Right atrium auricular region (tissue), 2 donors: ENCODE measurements around the gene SERGEF. TPM values are rescaled to one million over a fixed set of nuclear protein-coding genes. Genes with fewer than 3 reads are reported as not detected.

Experiments
- DNase-seq: peaks from one replicate; pipeline ENCODE4 v3.0.0-alpha.2; 2019; ENCODE audit warnings: low spot score
- H3K27ac ChIP-seq, 2 donors: fragments of 200-600 bp; sonication (generic); 1 replicate in 1 of 2; 2 replicates in 1 of 2; pipeline ENCODE4 v1.5.1; 2016 to 2019
- H3K27me3 ChIP-seq, 2 donors: fragments of 200-600 bp; sonication (generic); one replicate each; pipeline versions ENCODE4 v1.5.1 to v1.6.0; 2017 to 2019
- H3K36me3 ChIP-seq: fragments of 200-600 bp; sonication (generic); one replicate; pipeline ENCODE4 v1.5.1; 2016
- H3K4me1 ChIP-seq, 2 donors: fragments of 200-600 bp; sonication (generic); one replicate each; pipeline versions ENCODE4 v1.5.1 to v1.6.0; 2017 to 2019
- H3K4me3 ChIP-seq, 2 donors: fragments of 200-600 bp; sonication (generic); 1 replicate in 1 of 2; 2 replicates in 1 of 2; pipeline ENCODE4 v1.5.1; 2017 to 2019; ENCODE audit warnings: mild to moderate bottlenecking in 1 of 2, moderate library complexity in 1 of 2
- H3K9me3 ChIP-seq, 2 donors: fragments of 200-600 bp; sonication (generic); one replicate each; pipeline ENCODE4 v1.5.1; 2019
- total RNA-seq, 2 donors: library from RNA; depleted of rRNA; stranded (reverse); fragments of >200 nt; gene quantifications; one replicate each; pipeline ENCODE4 v1.1.0, GENCODE V29; 2016
- TF ChIP-seq, protein P1 (sequence below), 2 donors: fragments of 200-600 bp; sonication (generic); IDR thresholded peaks; one replicate each; pipeline ENCODE4 v1.5.1; 2019; ENCODE audit warnings: antibody characterized with exemption in 2 of 2

Gene SERGEF
- total RNA-seq, 2 donors from 2014 or later: 18.1 to 27.6 TPM

DNA sequence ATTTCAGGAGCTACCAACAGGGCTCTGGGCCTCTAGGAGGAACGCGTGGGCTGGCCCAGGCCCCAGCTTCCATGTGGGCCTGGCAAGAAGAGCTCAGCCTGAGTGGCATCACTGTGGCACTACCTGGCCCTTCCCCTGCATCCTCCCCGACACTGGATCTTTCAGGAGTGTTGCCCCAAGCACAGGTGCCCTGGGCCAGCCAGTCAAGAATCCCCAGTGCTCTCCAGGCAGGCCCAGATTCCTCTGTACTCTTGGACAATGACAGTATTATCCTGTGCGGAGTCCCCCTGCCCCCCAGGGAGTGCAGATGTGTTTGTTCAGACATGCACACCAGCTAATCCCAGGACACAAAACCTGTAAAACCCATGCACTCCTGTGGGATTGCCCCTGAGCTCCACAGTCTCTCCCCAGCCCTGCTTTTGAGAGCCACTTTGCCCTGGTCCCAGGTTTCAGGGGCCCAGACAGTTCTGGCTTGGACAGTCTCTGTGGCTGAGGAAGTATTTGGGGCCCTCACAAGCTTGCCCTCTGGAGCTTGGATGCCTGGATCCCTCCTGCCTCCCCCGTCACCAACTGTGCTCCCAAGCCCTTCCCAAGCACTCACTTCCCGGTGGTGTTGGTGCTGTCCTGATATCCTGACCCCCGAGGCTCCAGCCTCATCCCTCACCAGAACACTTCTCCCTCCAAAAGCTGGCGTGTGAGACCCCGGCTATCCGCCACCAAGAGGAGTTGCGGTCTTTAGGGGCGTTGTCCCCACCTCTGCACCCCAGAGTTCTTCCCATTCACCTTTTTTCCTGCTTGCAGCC, 238.4 kb downstream of the SERGEF start:
- no peaks in the 10 kb centered on the region for H3K27me3 ChIP-seq
- no peak for DNase-seq
- H3K27ac ChIP-seq: no peak overlapping the region
- H3K9me3 ChIP-seq: no peaks in the 10 kb centered on the region
- TF ChIP-seq, protein P1, sequence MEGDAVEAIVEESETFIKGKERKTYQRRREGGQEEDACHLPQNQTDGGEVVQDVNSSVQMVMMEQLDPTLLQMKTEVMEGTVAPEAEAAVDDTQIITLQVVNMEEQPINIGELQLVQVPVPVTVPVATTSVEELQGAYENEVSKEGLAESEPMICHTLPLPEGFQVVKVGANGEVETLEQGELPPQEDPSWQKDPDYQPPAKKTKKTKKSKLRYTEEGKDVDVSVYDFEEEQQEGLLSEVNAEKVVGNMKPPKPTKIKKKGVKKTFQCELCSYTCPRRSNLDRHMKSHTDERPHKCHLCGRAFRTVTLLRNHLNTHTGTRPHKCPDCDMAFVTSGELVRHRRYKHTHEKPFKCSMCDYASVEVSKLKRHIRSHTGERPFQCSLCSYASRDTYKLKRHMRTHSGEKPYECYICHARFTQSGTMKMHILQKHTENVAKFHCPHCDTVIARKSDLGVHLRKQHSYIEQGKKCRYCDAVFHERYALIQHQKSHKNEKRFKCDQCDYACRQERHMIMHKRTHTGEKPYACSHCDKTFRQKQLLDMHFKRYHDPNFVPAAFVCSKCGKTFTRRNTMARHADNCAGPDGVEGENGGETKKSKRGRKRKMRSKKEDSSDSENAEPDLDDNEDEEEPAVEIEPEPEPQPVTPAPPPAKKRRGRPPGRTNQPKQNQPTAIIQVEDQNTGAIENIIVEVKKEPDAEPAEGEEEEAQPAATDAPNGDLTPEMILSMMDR (IDR thresholded peaks at IDR 0.05): no peak
- peaks cover 0 to 6% of the 10 kb centered on the region in 2 donors for H3K4me1 ChIP-seq
- no peak overlapping the region for H3K4me3 ChIP-seq
- H3K36me3 ChIP-seq: no peaks in the 10 kb centered on the region

DNA sequence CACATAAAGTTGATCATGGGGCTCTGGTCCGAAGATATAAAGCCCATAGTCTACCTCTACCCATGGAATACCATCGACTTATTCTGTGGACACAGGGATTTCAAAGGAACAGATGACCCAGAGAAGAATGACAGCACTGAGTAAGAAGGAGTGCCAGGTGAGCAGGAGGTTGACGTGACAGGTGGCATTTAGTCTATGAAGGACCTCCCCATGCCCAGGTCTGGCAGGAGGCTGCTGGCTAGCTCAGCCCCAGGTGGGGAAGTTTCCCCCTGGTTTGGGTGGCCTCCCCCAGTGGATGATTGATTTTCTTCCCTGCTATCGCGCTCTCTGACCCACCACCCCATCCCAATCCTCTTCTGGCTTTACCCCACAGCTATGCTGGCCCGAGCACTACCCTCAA, 239.2 kb downstream of the SERGEF start:
- no peak for DNase-seq
- Histone ChIP-seq H3K4me3 (no peak overlapping the region), H3K9me3 (no peaks in the 10 kb centered on the region), H3K4me1 (peaks cover 0 to 6% of the 10 kb centered on the region in 2 donors), H3K27me3 (no peaks in the 10 kb centered on the region), H3K27ac (no peak overlapping the region), H3K36me3 (no peaks in the 10 kb centered on the region)
- TF ChIP-seq, protein P1 (IDR thresholded peaks at IDR 0.05): no peak

DNA sequence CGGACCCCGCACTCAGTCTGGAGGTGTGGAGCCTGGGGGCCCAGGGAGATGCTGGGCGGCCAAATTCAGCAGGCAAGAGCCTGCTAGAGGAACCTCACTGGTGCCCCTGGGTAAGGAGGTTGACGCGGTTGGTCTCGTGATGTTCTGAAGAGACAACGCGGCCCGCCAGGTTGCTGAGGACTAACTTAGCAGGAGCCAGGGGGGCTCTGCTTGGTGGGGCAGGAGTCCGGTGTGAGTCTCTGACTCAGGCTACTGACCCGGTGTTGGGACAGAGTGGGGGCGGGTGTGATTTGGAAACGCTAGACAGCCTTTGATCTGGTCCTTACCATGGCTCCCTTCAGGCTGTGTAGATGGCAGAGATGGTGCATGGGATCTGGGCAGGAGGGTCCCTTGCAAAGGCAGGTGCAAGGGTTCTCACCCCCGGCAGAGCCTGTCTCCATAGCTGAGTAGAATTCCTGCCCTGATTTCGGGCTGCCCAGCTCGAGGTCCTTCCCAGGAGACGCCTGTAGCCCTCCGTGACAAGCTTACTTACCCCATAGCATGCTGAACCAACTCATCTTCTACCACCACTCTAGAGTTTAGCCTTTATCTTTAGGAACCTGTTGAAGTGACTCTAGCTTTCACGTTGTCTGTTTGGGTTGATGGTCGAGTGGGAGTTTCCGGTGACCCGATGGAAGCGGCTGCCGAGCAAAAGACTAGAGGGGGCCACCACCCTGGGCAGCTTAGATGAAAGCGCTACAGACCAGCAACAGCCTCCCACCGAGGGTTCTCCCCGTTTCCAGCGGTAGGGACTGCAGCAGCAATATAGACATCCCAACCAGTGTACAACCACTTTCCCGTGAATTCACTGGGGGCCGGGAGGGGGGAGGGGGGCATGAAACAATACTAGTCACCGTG, 239.9 kb downstream of the SERGEF start:
- Histone ChIP-seq H3K36me3 (no peaks in the 10 kb centered on the region), H3K4me3 (no peak overlapping the region), H3K4me1 (peaks cover 0 to 6% of the 10 kb centered on the region in 2 donors), H3K9me3 (no peaks in the 10 kb centered on the region), H3K27me3 (no peaks in the 10 kb centered on the region), H3K27ac (no peak overlapping the region)
- TF ChIP-seq, protein P1 (IDR thresholded peaks at IDR 0.05): no peak
- DNase-seq: no peak

DNA sequence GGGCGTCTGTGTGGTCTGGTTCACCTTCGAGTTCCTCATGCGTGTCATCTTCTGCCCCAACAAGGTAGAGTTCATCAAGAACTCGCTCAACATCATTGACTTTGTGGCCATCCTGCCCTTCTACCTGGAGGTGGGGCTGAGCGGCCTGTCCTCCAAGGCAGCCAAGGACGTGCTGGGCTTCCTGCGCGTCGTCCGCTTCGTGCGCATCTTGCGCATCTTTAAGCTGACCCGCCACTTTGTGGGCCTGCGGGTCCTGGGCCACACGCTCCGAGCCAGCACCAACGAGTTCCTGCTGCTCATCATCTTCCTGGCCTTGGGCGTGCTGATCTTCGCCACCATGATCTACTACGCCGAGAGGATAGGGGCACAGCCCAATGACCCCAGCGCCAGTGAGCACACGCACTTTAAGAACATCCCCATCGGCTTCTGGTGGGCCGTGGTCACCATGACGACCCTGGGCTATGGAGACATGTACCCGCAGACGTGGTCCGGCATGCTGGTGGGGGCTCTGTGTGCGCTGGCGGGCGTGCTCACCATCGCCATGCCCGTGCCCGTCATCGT, 240.9 kb downstream of the SERGEF start:
- Histone ChIP-seq H3K27ac (no peak overlapping the region), H3K4me3 (no peak overlapping the region), H3K27me3 (no peaks in the 10 kb centered on the region), H3K36me3 (no peaks in the 10 kb centered on the region), H3K4me1 (peaks cover 0 to 6% of the 10 kb centered on the region in 2 donors), H3K9me3 (no peaks in the 10 kb centered on the region)
- DNase-seq: no peak
- TF ChIP-seq, protein P1 (IDR thresholded peaks at IDR 0.05): no peak

DNA sequence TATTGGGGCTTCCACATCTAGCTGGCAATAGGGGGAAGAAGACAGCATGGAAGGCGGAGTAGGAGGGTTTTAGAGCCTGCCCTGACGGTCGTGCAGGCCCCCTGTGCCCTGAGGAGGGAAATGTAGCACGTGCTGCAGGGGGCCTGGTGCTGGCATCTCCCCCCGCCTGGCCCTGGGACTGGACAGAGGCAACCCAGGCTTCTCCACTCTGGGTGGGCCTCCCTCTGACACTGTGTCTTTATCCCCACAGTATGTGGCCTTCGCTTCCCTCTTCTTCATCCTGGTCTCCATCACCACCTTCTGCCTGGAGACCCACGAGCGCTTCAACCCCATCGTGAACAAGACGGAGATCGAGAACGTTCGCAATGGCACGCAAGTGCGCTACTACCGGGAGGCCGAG, 241.4 kb downstream of the SERGEF start:
- no peak overlapping the region for H3K4me3 ChIP-seq
- H3K4me1 ChIP-seq: peaks cover 0 to 6% of the 10 kb centered on the region in 2 donors
- H3K9me3 ChIP-seq: no peaks in the 10 kb centered on the region
- DNase-seq: no peak
- H3K36me3 ChIP-seq: no peaks in the 10 kb centered on the region
- TF ChIP-seq, protein P1 (IDR thresholded peaks at IDR 0.05): no peak
- H3K27me3 ChIP-seq: no peaks in the 10 kb centered on the region
- H3K27ac ChIP-seq: no peak overlapping the region
